ENCODE results near the gene CHAF1B. TPM values are rescaled to one million over a fixed set of nuclear protein-coding genes. Genes with fewer than 3 reads are reported as not detected.

CHAF1B gene
- total and polyA plus RNA-seq, 9 of the 15 experiments (the other 6 are each of a cell fraction or from before 2014, with no cell fraction given): 7.5 to 36.8 (median 21.0) TPM

DNA sequence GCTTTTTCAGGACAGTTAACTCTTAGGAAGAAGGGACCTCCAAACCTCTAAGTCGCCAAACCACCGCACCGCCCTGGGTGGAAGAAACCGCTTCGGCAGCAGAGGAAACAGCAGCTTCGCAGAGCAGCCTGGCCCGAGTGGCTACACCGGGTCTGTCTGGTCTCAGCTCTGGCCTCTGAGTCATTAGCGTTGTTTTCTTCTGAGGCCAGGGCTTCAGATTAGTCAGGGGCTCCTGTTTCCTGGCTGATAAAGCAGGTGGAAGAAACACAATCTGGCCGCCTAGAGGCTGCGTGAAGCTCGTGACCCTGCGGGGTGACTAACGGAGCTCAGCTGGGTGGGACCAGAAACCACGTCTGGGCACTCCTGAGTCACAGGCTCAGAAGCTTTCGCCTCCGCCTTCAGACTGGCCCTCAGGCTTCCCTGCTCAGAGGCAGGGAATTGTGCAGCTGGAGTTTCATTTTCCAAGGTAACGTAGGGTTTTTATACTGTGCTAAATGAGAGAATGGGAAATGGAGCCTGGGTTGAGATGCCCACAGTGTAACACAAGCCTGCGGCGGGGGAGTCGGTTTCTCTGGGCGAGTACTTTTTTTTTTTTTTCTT lies 44.9 kb downstream of the CHAF1B start (continued):
- TF ChIP-seq ILF3 (IDR thresholded peaks at IDR 0.05; ENCODE audit: borderline replicate concordance) (no peak), ILK (tag; IDR thresholded peaks at IDR 0.05; ENCODE audit: borderline replicate concordance, low read depth) (no peak), NRF1 (conservative IDR thresholded peaks at IDR 0.05 in 1 of 2, IDR thresholded peaks at IDR 0.05 in 1 of 2) (peak; percentile 81 to 85), ZNF175 (CRISPR knock-in tag; IDR thresholded peaks at IDR 0.05; ENCODE audit: low read depth) (peak; percentile 80; the same call in 1 of the 2 replicates), TCFL5 (CRISPR knock-in tag; conservative IDR thresholded peaks at IDR 0.05) (no peak), BRD4 (IDR thresholded peaks at IDR 0.05) (no peak), CREBBP (IDR thresholded peaks at IDR 0.05; ENCODE audit: low read depth, low read length) (no peak), SP2 (IDR thresholded peaks at IDR 0.05; ENCODE audit: extremely low read depth, low read depth, low read length, poor library complexity, severe bottlenecking) (no peak), FOXJ3 (CRISPR knock-in tag; IDR thresholded peaks at IDR 0.05) (no peak), ZNF398 (CRISPR knock-in tag; IDR thresholded peaks at IDR 0.05) (no peak), FOXP1 (CRISPR knock-in tag; IDR thresholded peaks at IDR 0.05) (no peak), KDM5B (IDR thresholded peaks at IDR 0.05; ENCODE audit: insufficient replicate concordance, low read depth, low read length) (peak; percentile 77), ZEB2 (IDR thresholded peaks at IDR 0.05) (peak; percentile 90), XRCC4 (IDR thresholded peaks at IDR 0.05; ENCODE audit: extremely low read depth, insufficient read depth, insufficient read length) (no peak), CBX2 (IDR thresholded peaks at IDR 0.05; ENCODE audit: insufficient read depth, low read length, poor library complexity, severe bottlenecking) (no peak), SNAPC5 (CRISPR knock-in tag; IDR thresholded peaks at IDR 0.05) (no peak), CTBP1 (IDR thresholded peaks at IDR 0.05; ENCODE audit: borderline replicate concordance) (peak; percentile 97), MYBL2 (IDR thresholded peaks at IDR 0.05; ENCODE audit: low read depth) (no peak), MYBL2 (CRISPR knock-in tag; IDR thresholded peaks at IDR 0.05; ENCODE audit: borderline replicate concordance) (no peak), DACH1 (IDR thresholded peaks at IDR 0.05; ENCODE audit: partially characterized antibody) (peak; percentile 87), ZNF583 (CRISPR knock-in tag; IDR thresholded peaks at IDR 0.05) (peak; percentile 48), PURB (CRISPR knock-in tag; IDR thresholded peaks at IDR 0.05; ENCODE audit: low read depth) (no peak), PYGO2 (tag; IDR thresholded peaks at IDR 0.05) (no peak), MITF (IDR thresholded peaks at IDR 0.05) (peak; percentile 100)
- TF ChIP-seq, protein P1, sequence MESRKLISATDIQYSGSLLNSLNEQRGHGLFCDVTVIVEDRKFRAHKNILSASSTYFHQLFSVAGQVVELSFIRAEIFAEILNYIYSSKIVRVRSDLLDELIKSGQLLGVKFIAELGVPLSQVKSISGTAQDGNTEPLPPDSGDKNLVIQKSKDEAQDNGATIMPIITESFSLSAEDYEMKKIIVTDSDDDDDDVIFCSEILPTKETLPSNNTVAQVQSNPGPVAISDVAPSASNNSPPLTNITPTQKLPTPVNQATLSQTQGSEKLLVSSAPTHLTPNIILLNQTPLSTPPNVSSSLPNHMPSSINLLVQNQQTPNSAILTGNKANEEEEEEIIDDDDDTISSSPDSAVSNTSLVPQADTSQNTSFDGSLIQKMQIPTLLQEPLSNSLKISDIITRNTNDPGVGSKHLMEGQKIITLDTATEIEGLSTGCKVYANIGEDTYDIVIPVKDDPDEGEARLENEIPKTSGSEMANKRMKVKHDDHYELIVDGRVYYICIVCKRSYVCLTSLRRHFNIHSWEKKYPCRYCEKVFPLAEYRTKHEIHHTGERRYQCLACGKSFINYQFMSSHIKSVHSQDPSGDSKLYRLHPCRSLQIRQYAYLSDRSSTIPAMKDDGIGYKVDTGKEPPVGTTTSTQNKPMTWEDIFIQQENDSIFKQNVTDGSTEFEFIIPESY (CRISPR knock-in tag; IDR thresholded peaks at IDR 0.05): peak; percentile 75
